ENCODE data around the gene RPN2. TPM values are rescaled to one million over a fixed set of nuclear protein-coding genes. Genes with fewer than 3 reads are reported as not detected.

Gene RPN2
- polyA plus RNA-seq, 3 donors = 169 to 215 (median 199) TPM

DNA sequence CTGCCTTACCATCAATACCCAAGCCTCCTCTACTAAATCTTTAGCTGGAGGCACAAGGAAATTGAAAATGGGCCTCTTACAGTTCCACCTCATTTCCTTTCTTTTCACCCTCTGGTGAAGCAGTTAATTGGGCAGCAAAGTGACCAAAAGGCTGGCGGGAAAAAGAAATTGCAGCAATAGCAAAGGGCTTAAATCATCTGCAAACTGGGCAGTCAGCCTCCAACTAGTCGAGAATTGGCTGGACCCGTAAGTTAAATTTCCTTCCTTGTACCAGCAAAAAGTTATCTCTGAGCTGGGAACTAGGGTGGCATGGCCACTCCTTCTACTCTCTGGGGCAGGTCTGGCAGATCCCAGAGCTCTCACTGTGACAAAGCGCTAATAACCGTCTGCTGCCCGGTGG is 49.0 kb downstream of the RPN2 start:
- 100% methylated on average over 3 of the region's 6 CpGs for WGBS (ENCODE audit: insufficient coverage)
- DNase-seq = no peak
- Mint-ChIP-seq H3K36me3 (peaks cover 93 to 97% of the 10 kb centered on the region in 2 donors), H3K9me3 (no peaks in the 10 kb centered on the region), H3K4me3 (no peak overlapping the region), H3K4me1 (peaks cover 7% of the 10 kb centered on the region), H3K27ac (no peak overlapping the region), H3K27me3 (ENCODE audit: low read depth in 3 of 3) (peaks cover 0 to 3% (median 2%) of the 10 kb centered on the region in 3 donors)
- Histone ChIP-seq H3K4me1 (ENCODE audit: control insufficient read depth in 1 of 2, insufficient read depth in 2 of 2, low read length in 2 of 2) (peaks cover 8% of the 10 kb centered on the region in 2 donors), H3K27ac (ENCODE audit: low read depth in 1 of 2, low read length in 2 of 2) (peak overlapping the region in 1 of 2 donors; percentile 28), H3K9me3 (replicated peaks in 1 of 2; ENCODE audit: control insufficient read depth in 1 of 2, insufficient read depth in 1 of 2, low read length in 2 of 2) (no peaks in the 10 kb centered on the region), H3K79me2 (ENCODE audit: insufficient read depth, low read length) (no peaks in the 10 kb centered on the region), H3K4me2 (replicated peaks; ENCODE audit: extremely low read depth, low read length, poor library complexity, severe bottlenecking) (no peak overlapping the region), H4K20me1 (ENCODE audit: insufficient read depth, low read length) (no peaks in the 10 kb centered on the region), H3K4me3 (replicated peaks in 1 of 3; ENCODE audit: low read depth in 2 of 3, low read length in 3 of 3) (no peak overlapping the region), H3K9ac (ENCODE audit: insufficient read depth, low read length, poor library complexity, severe bottlenecking) (no peak overlapping the region), H3K27me3 (ENCODE audit: control insufficient read depth in 2 of 2, insufficient read depth in 2 of 2, low read length in 2 of 2) (no peaks in the 10 kb centered on the region), H3K36me3 (replicated peaks in 1 of 2; ENCODE audit: control insufficient read depth in 1 of 2, insufficient read depth in 2 of 2, low read length in 2 of 2) (peaks cover 92 to 95% of the 10 kb centered on the region in 2 donors), H2AFZ (ENCODE audit: insufficient read depth, low read depth, low read length, poor library complexity, severe bottlenecking) (no peak overlapping the region)
- no peak for TF ChIP-seq CTCF (IDR thresholded peaks at IDR 0.05)
- intact Hi-C loops (cut with micrococcal nuclease) = no loop called here

DNA sequence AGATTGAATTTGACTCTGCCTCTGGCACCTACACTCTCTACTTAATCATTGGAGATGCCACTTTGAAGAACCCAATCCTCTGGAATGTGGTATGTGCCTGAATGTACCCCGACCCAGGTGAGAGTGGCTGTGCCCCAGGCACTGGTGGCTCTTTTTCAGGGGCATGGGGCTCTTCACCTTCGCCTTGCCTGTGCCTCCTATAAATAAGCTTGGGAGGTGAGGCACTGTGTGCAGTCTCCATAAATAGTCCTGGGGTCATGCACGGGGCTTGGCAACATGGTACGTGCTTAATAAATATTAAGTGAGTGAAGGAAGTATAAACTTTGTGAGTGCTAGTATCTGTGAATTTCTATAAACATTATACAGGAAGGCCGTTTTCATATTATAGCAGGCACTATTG is 49.5 kb downstream of the RPN2 start:
- 100% methylated on average over 2 of the region's 5 CpGs for WGBS (ENCODE audit: insufficient coverage)
- Mint-ChIP-seq H3K36me3 (peaks cover 97 to 99% of the 10 kb centered on the region in 2 donors), H3K27me3 (ENCODE audit: low read depth in 3 of 3) (peaks cover 0 to 3% (median 2%) of the 10 kb centered on the region in 3 donors), H3K9me3 (no peaks in the 10 kb centered on the region), H3K4me1 (peaks cover 2% of the 10 kb centered on the region), H3K4me3 (no peak overlapping the region), H3K27ac (no peak overlapping the region)
- intact Hi-C loops (cut with micrococcal nuclease) = no loop called here
- no peak overlapping the region for H3K4me3 ChIP-seq (replicated peaks in 1 of 3; ENCODE audit: low read depth in 2 of 3, low read length in 3 of 3)
- peaks cover 3% of the 10 kb centered on the region in 2 donors for H3K4me1 ChIP-seq (ENCODE audit: control insufficient read depth in 1 of 2, insufficient read depth in 2 of 2, low read length in 2 of 2)
- peaks cover 97 to 100% of the 10 kb centered on the region in 2 donors for H3K36me3 ChIP-seq (replicated peaks in 1 of 2; ENCODE audit: control insufficient read depth in 1 of 2, insufficient read depth in 2 of 2, low read length in 2 of 2)
- no peaks in the 10 kb centered on the region for H3K27me3 ChIP-seq (ENCODE audit: control insufficient read depth in 2 of 2, insufficient read depth in 2 of 2, low read length in 2 of 2)
- H3K79me2 ChIP-seq (ENCODE audit: insufficient read depth, low read length) = no peaks in the 10 kb centered on the region
- no peak overlapping the region for H3K4me2 ChIP-seq (replicated peaks; ENCODE audit: extremely low read depth, low read length, poor library complexity, severe bottlenecking)
- no peak for TF ChIP-seq CTCF (IDR thresholded peaks at IDR 0.05)
- no peak overlapping the region for H2AFZ ChIP-seq (ENCODE audit: insufficient read depth, low read depth, low read length, poor library complexity, severe bottlenecking)
- H4K20me1 ChIP-seq (ENCODE audit: insufficient read depth, low read length) = no peaks in the 10 kb centered on the region
- H3K9me3 ChIP-seq (replicated peaks in 1 of 2; ENCODE audit: control insufficient read depth in 1 of 2, insufficient read depth in 1 of 2, low read length in 2 of 2) = no peaks in the 10 kb centered on the region
- peak overlapping the region in 1 of 2 donors; percentile 28 for H3K27ac ChIP-seq (ENCODE audit: low read depth in 1 of 2, low read length in 2 of 2)
- DNase-seq = no peak
- no peak overlapping the region for H3K9ac ChIP-seq (ENCODE audit: insufficient read depth, low read length, poor library complexity, severe bottlenecking)

All from CD14-positive monocyte (primary cell).